HepG2 (cell line): ENCODE data around the gene CIAO2A. TPM values are rescaled to one million over a fixed set of nuclear protein-coding genes. Genes with fewer than 3 reads are reported as not detected.

Source experiments
- ATF6 ChIP-seq: sonication (generic); formaldehyde crosslinking; conservative IDR thresholded peaks from 2 replicates; pipeline ENCODE4 v1.4.0; 2020; ENCODE audit warnings: missing genetic modification reagents
- FOSL2 ChIP-seq: sonication (generic); formaldehyde crosslinking; IDR thresholded peaks from 2 replicates; pipeline ENCODE4 v1.4.0; 2020; ENCODE audit warnings: missing genetic modification reagents
- GABPB1 ChIP-seq: IDR thresholded peaks from 2 replicates; pipeline ENCODE4 v1.6.1; 2016; ENCODE audit warnings: mild to moderate bottlenecking, missing genetic modification reagents, moderate library complexity, missing compliant biosample characterization
- HNRNPK ChIP-seq: fragments of 200-400 bp; formaldehyde crosslinking; IDR thresholded peaks from 2 replicates; pipeline ENCODE4 v1.6.1; 2018; ENCODE audit warnings: low read length, low read depth, moderate library complexity, mild to moderate bottlenecking; ENCODE audit not compliant: poor library complexity, severe bottlenecking
- HOXA9 ChIP-seq: sonication (generic); formaldehyde crosslinking; IDR thresholded peaks from 2 replicates; pipeline ENCODE4 v1.8.1; 2022; ENCODE audit warnings: missing genetic modification reagents, mild to moderate bottlenecking, moderate library complexity, borderline replicate concordance
- KDM5B ChIP-seq: sonication (generic); formaldehyde crosslinking; IDR thresholded peaks from 2 replicates; pipeline ENCODE4 v1.4.0; 2020; ENCODE audit warnings: missing genetic modification reagents, mild to moderate bottlenecking, borderline replicate concordance
- KLF13 ChIP-seq: sonication (generic); formaldehyde crosslinking; IDR thresholded peaks from 2 replicates; pipeline ENCODE4 v1.4.0; 2020; ENCODE audit warnings: mild to moderate bottlenecking, missing genetic modification reagents
- MAF1 ChIP-seq: sonication (generic); formaldehyde crosslinking; IDR thresholded peaks from 2 replicates; pipeline ENCODE4 v1.5.0; 2020; ENCODE audit warnings: missing genetic modification reagents, borderline replicate concordance
- MLXIP ChIP-seq: sonication (generic); formaldehyde crosslinking; IDR thresholded peaks from 2 replicates; pipeline ENCODE4 v1.9.0; 2021; ENCODE audit warnings: missing genetic modification reagents, borderline replicate concordance
- NR2F2 ChIP-seq: IDR thresholded peaks from 2 replicates; pipeline ENCODE4 v1.6.1; 2012; ENCODE audit warnings: low read depth, inconsistent platforms, borderline replicate concordance
- PHF5A ChIP-seq: IDR thresholded peaks from one replicate; pipeline ENCODE4 v1.6.1; 2018; ENCODE audit warnings: low read depth, missing genetic modification reagents; ENCODE audit not compliant: unreplicated experiment
- RBFOX2 ChIP-seq: fragments of 200-400 bp; formaldehyde crosslinking; IDR thresholded peaks from 2 replicates; pipeline ENCODE4 v1.6.1; 2017; ENCODE audit warnings: low read depth, mild to moderate bottlenecking, low read length
- XRCC5 ChIP-seq: fragments of 200-400 bp; formaldehyde crosslinking; optimal IDR thresholded peaks from 2 replicates; pipeline ENCODE3; 2017; ENCODE audit warnings: mild to moderate bottlenecking, low read length
- ZNF235 ChIP-seq: sonication (generic); formaldehyde crosslinking; IDR thresholded peaks from 2 replicates; pipeline ENCODE4 v1.8.1; 2023; ENCODE audit warnings: mild to moderate bottlenecking, missing genetic modification reagents, borderline replicate concordance
- ZNF3 ChIP-seq: IDR thresholded peaks from 2 replicates; pipeline ENCODE4 v1.7.0; 2017; ENCODE audit warnings: inconsistent platforms
- ZNF589 ChIP-seq: sonication (generic); formaldehyde crosslinking; conservative IDR thresholded peaks from 2 replicates; pipeline ENCODE4 v1.8.0; 2022; ENCODE audit warnings: mild to moderate bottlenecking, moderate library complexity, missing genetic modification reagents
- polyA plus RNA-seq, 8 experiments: library from polyadenylated mRNA; depleted of rRNA in 3 of 8; stranded (reverse) in 7 of 8; unstranded in 1 of 8; fragments of >200 nt; fragmentation: Illumina TruSeq in 4 of 8; extraction: Trizol in 4 of 8; gene quantifications; 2 replicates each; pipeline versions ENCODE4 v1.2.1 to v1.2.3, GENCODE V29; 2011 to 2016; ENCODE audit warnings: low read depth in 4 of 8, missing spikeins in 1 of 8, mixed read lengths in 1 of 8; ENCODE audit not compliant: insufficient read depth in 1 of 8
- total RNA-seq, 5 experiments: library from RNA; depleted of rRNA; stranded (reverse); fragments of >200 nt; fragmentation: Illumina TruSeq; extraction: Trizol; gene quantifications; 2 replicates each; pipeline ENCODE4 v1.2.3, GENCODE V29; 2016; ENCODE audit warnings: low read depth in 1 of 5
- TF ChIP-seq, protein P1 (sequence below): sonication (generic); formaldehyde crosslinking; IDR thresholded peaks from 2 replicates; pipeline ENCODE4 v1.4.0; 2020; ENCODE audit warnings: missing genetic modification reagents
- TF ChIP-seq, protein P2 (sequence below): sonication (generic); formaldehyde crosslinking; conservative IDR thresholded peaks from 2 replicates; pipeline ENCODE4 v1.4.0; 2020; ENCODE audit warnings: missing genetic modification reagents
- TF ChIP-seq, protein P3 (sequence below): IDR thresholded peaks from 2 replicates; pipeline ENCODE4 v1.6.1; 2016; ENCODE audit warnings: low read depth, control low read depth

CIAO2A gene
- total and polyA plus RNA-seq, 2 of the 13 experiments (the other 11 are each of a cell fraction or from before 2014, with no cell fraction given), result 83.0 to 100 TPM

DNA sequence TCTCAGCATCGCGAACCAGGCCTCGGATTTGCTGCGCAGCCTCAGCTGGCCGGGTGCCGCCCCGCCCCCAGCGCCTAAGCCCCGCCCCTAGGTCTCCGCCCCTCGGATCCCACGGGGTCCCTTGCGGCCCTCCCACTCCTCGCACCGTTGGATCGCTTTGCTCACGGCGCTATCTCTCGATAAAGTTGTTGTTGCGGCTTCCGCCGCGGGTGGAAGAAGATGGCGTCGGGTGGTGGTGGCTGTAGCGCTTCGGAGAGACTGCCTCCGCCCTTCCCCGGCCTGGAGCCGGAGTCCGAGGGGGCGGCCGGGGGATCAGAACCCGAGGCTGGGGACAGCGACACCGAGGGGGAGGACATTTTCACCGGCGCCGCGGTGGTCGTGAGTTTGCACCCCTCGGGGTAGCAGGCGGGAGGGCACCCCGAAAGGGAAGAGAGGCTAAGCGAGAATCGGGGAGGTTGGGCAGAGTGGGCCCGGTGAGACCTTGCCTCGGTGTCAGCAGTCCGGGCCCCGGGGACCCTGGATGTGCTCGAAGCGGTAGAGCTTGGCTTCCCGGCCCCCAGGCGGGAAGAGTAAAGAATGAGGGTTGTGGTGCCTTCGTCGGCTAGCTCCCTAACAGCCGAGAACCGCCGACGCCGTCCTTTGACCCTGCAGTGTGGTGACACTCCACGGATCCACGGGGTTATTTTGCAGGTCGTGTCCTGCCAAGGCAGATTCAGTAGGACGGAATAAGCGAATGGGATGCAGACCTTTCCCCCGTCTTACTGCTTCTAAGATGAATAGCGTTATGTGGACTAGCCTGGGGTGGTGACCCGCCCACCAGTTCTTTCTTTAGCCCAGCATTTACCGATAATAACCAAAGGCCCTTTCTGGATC lies 2.4 kb upstream of the CIAO2A start, which contains the start of gene SNX1 (continued):
- TF ChIP-seq MLXIP (CRISPR knock-in tag), result no peak
- TF ChIP-seq GABPB1, result peak; percentile 98
- TF ChIP-seq, protein P1, sequence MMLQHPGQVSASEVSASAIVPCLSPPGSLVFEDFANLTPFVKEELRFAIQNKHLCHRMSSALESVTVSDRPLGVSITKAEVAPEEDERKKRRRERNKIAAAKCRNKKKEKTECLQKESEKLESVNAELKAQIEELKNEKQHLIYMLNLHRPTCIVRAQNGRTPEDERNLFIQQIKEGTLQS (CRISPR knock-in tag), result peak; percentile 9; the same call in 1 of the 2 replicates
- TF ChIP-seq, protein P2, sequence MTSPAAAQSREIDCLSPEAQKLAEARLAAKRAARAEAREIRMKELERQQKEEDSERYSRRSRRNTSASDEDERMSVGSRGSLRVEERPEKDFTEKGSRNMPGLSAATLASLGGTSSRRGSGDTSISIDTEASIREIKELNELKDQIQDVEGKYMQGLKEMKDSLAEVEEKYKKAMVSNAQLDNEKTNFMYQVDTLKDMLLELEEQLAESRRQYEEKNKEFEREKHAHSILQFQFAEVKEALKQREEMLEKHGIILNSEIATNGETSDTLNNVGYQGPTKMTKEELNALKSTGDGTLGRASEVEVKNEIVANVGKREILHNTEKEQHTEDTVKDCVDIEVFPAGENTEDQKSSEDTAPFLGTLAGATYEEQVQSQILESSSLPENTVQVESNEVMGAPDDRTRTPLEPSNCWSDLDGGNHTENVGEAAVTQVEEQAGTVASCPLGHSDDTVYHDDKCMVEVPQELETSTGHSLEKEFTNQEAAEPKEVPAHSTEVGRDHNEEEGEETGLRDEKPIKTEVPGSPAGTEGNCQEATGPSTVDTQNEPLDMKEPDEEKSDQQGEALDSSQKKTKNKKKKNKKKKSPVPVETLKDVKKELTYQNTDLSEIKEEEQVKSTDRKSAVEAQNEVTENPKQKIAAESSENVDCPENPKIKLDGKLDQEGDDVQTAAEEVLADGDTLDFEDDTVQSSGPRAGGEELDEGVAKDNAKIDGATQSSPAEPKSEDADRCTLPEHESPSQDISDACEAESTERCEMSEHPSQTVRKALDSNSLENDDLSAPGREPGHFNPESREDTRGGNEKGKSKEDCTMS, result no peak
- TF ChIP-seq HOXA9, result no peak
- no peak for TF ChIP-seq MAF1 (CRISPR knock-in tag)
- TF ChIP-seq RBFOX2, result peak; percentile 91
- TF ChIP-seq NR2F2, result no peak
- no peak for TF ChIP-seq ATF6 (CRISPR knock-in tag)
- peak; percentile 35 for TF ChIP-seq HNRNPK
- TF ChIP-seq ZNF3 (CRISPR knock-in tag), result no peak
- TF ChIP-seq KLF13 (CRISPR knock-in tag), result no peak
- TF ChIP-seq PHF5A (CRISPR knock-in tag), result peak; percentile 43
- TF ChIP-seq FOSL2 (CRISPR knock-in tag), result peak; percentile 54; the same call in 1 of the 2 replicates
- TF ChIP-seq, protein P3, sequence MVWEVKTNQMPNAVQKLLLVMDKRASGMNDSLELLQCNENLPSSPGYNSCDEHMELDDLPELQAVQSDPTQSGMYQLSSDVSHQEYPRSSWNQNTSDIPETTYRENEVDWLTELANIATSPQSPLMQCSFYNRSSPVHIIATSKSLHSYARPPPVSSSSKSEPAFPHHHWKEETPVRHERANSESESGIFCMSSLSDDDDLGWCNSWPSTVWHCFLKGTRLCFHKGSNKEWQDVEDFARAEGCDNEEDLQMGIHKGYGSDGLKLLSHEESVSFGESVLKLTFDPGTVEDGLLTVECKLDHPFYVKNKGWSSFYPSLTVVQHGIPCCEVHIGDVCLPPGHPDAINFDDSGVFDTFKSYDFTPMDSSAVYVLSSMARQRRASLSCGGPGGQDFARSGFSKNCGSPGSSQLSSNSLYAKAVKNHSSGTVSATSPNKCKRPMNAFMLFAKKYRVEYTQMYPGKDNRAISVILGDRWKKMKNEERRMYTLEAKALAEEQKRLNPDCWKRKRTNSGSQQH, result peak; percentile 95
- TF ChIP-seq KDM5B, result peak; percentile 95; the same call in 1 of the 2 replicates
- TF ChIP-seq ZNF589 (CRISPR knock-in tag), result no peak
- TF ChIP-seq ZNF235 (CRISPR knock-in tag), result 0 out of 2 replicates have a peak, but pooled peaks have one; percentile 71
- peak; percentile 54 for TF ChIP-seq XRCC5
